ENCODE data around the gene GAPDH. TPM values are rescaled to one million over a fixed set of nuclear protein-coding genes. Genes with fewer than 3 reads are reported as not detected.

Gene GAPDH
- total RNA-seq, 4 donors from 2014 or later: 1,806 to 2,946 (median 2,333) TPM

DNA sequence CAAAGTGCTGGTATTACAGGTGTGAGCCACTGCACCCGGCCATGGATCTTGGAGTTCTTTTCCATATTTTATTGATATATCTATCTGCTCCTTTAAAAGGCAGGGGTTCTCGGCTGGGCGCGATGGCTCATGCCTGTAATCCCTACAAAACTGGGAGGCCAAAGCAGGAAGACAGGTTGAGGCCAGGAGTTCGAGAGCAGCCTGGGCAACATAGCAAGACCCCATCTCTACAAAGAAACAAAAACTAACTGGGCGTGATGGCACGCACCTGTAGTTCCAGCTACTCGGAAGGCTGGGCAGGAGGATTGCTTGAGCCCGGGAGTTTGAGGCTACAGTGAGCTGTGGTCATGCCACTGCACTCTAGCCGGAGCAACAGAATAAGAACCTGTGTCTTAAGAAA is 12.1 kb upstream of the GAPDH start:
- intact Hi-C loops (cut with DNase I; ENCODE audit: low total_unique reads) (no loop called here), in situ Hi-C loops (cut with MboI; ENCODE audit: low pct_ligation_motif_present in 1 of 4, low pct_unique_long_range_greater_than_20kb in 1 of 4, low sequenced_read_pairs in 3 of 4) (no loop called here)
- Histone ChIP-seq H3K4me3 (no peak overlapping the region), H3K36me3 (peaks cover 0 to 73% (median 34%) of the 10 kb centered on the region in 4 donors), H3K27ac (no peak overlapping the region), H3K27me3 (no peaks in the 10 kb centered on the region), H3K4me1 (no peaks in the 10 kb centered on the region), H3K9me3 (no peaks in the 10 kb centered on the region)
- TF ChIP-seq POLR2AphosphoS5 (IDR thresholded peaks at IDR 0.05) (no peak), POLR2A (IDR thresholded peaks at IDR 0.05) (no peak), EP300 (IDR thresholded peaks at IDR 0.05; ENCODE audit: low read depth) (no peak)
- TF ChIP-seq, protein P1, sequence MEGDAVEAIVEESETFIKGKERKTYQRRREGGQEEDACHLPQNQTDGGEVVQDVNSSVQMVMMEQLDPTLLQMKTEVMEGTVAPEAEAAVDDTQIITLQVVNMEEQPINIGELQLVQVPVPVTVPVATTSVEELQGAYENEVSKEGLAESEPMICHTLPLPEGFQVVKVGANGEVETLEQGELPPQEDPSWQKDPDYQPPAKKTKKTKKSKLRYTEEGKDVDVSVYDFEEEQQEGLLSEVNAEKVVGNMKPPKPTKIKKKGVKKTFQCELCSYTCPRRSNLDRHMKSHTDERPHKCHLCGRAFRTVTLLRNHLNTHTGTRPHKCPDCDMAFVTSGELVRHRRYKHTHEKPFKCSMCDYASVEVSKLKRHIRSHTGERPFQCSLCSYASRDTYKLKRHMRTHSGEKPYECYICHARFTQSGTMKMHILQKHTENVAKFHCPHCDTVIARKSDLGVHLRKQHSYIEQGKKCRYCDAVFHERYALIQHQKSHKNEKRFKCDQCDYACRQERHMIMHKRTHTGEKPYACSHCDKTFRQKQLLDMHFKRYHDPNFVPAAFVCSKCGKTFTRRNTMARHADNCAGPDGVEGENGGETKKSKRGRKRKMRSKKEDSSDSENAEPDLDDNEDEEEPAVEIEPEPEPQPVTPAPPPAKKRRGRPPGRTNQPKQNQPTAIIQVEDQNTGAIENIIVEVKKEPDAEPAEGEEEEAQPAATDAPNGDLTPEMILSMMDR (IDR thresholded peaks at IDR 0.05): no peak
- WGBS, 2 donors (ENCODE audit: low coverage in 1 of 2): 80 to 97% methylated on average over 4 to 10 of the region's 10 CpGs
- DNase-seq: no peak

DNA sequence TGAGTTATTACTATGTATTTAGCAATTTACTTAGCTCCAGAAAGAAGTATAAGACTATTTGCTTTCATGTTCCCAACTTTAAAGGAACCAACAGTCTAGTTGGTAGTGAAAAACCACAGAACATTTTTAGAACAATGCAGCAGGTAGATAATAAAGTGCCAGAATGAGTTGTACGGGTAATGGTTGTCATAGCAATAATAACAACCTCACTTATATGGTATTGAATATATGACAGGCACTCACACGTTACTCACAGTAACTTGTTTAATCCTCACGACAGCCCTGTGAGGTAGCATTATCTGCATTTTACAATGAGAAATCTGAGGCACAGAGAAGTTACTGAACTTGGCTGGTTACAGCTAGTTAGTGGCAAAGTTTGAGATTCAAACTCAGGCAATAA is 10.6 kb upstream of the GAPDH start:
- Histone ChIP-seq H3K4me3 (no peak overlapping the region), H3K27ac (no peak overlapping the region), H3K27me3 (no peaks in the 10 kb centered on the region), H3K36me3 (peaks cover 0 to 78% (median 35%) of the 10 kb centered on the region in 4 donors), H3K4me1 (no peaks in the 10 kb centered on the region), H3K9me3 (no peaks in the 10 kb centered on the region)
- 76 to 83% methylated on average over 3 of the region's 3 CpGs for WGBS, 2 donors (ENCODE audit: low coverage in 1 of 2)
- intact Hi-C loops (cut with DNase I; ENCODE audit: low total_unique reads): no loop called here
- in situ Hi-C loops (cut with MboI; ENCODE audit: low pct_ligation_motif_present in 1 of 4, low pct_unique_long_range_greater_than_20kb in 1 of 4, low sequenced_read_pairs in 3 of 4): no loop called here
- DNase-seq: no peak
- no peak for TF ChIP-seq EP300 (IDR thresholded peaks at IDR 0.05; ENCODE audit: low read depth)
- no peak for TF ChIP-seq POLR2AphosphoS5 (IDR thresholded peaks at IDR 0.05)
- no peak for TF ChIP-seq POLR2A (IDR thresholded peaks at IDR 0.05)
- TF ChIP-seq, protein P1 (IDR thresholded peaks at IDR 0.05): no peak

GRCh38 chr12:6524648-6525047 is 9.7 kb upstream of the GAPDH start:
- H3K4me3 ChIP-seq: no peak overlapping the region
- H3K36me3 ChIP-seq: peaks cover 0 to 87% (median 35%) of the 10 kb centered on the region in 4 donors
- intact Hi-C loops (cut with DNase I; ENCODE audit: low total_unique reads) (no loop called here), in situ Hi-C loops (cut with MboI; ENCODE audit: low pct_ligation_motif_present in 1 of 4, low pct_unique_long_range_greater_than_20kb in 1 of 4, low sequenced_read_pairs in 3 of 4) (loop anchor here in 1 of 4 donors (25.0 kb wide), 2 partner anchors 87 to 187 kb away; partner anchors contain the start of genes CD27 and TNFRSF1A)
- no peaks in the 10 kb centered on the region for H3K27me3 ChIP-seq
- DNase-seq: no peak
- 92% methylated on average over 5 of the region's 5 CpGs; no CpG with 5 or more reads in 1 of the 2 donors for WGBS, 2 donors (ENCODE audit: low coverage in 1 of 2)
- H3K27ac ChIP-seq: no peak overlapping the region
- TF ChIP-seq EP300 (IDR thresholded peaks at IDR 0.05; ENCODE audit: low read depth): no peak
- TF ChIP-seq POLR2AphosphoS5 (IDR thresholded peaks at IDR 0.05): no peak
- TF ChIP-seq, protein P1 (IDR thresholded peaks at IDR 0.05): no peak
- no peak for TF ChIP-seq POLR2A (IDR thresholded peaks at IDR 0.05)
- H3K9me3 ChIP-seq: no peaks in the 10 kb centered on the region
- H3K4me1 ChIP-seq: no peaks in the 10 kb centered on the region

DNA sequence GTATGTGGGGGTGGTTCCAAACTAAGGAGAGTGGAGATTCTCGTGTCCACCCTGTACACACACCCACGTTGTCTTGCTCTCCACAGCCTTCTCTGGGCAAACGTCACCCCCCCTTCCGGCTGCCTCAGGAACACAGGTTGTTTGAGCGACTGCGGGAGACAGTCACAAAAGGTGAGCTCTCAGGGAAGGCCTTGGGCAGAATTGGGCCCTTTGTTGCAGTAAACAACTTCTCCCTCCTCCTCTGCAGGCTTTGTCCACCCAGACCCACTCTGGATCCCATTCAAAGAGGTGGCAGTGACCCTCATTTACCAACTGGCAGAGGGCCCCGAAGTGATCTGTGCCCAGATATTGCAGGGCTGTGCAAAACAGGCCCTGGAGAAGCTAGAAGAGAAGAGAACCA is 8.1 kb upstream of the GAPDH start:
- H3K27ac ChIP-seq: no peak overlapping the region
- WGBS, 2 donors (ENCODE audit: low coverage in 1 of 2): 93 to 94% methylated on average over 3 to 7 of the region's 7 CpGs
- no peaks in the 10 kb centered on the region for H3K4me1 ChIP-seq
- no peak for DNase-seq
- H3K27me3 ChIP-seq: no peaks in the 10 kb centered on the region
- TF ChIP-seq POLR2AphosphoS5 (IDR thresholded peaks at IDR 0.05): no peak
- TF ChIP-seq, protein P1 (IDR thresholded peaks at IDR 0.05): no peak
- TF ChIP-seq EP300 (IDR thresholded peaks at IDR 0.05; ENCODE audit: low read depth): no peak
- TF ChIP-seq POLR2A (IDR thresholded peaks at IDR 0.05): no peak
- in situ Hi-C loops (cut with MboI; ENCODE audit: low pct_ligation_motif_present in 1 of 4, low pct_unique_long_range_greater_than_20kb in 1 of 4, low sequenced_read_pairs in 3 of 4): loop anchor here in 1 of 4 donors (25.0 kb wide), 2 partner anchors 89 to 189 kb away; partner anchors contain the start of genes CD27 and TNFRSF1A
- peaks cover 0 to 75% (median 31%) of the 10 kb centered on the region in 4 donors for H3K36me3 ChIP-seq
- H3K9me3 ChIP-seq: no peaks in the 10 kb centered on the region
- H3K4me3 ChIP-seq: no peak overlapping the region
- intact Hi-C loops (cut with DNase I; ENCODE audit: low total_unique reads): no loop called here

All from transverse colon (tissue), 4 donors.